Amniotic stem cell (primary cell): ENCODE data around the gene FOXL3.
"Not testable (repeated sequence)": the region's sequence is repeated elsewhere in the genome, so short reads cannot be mapped to it uniquely, and the experiment has no call there.

Source experiments
- DNase-seq: peaks from one replicate; lab custom pipeline; 2025; lab: John Stamatoyannopoulos, UW

FOXL3 gene

DNA sequence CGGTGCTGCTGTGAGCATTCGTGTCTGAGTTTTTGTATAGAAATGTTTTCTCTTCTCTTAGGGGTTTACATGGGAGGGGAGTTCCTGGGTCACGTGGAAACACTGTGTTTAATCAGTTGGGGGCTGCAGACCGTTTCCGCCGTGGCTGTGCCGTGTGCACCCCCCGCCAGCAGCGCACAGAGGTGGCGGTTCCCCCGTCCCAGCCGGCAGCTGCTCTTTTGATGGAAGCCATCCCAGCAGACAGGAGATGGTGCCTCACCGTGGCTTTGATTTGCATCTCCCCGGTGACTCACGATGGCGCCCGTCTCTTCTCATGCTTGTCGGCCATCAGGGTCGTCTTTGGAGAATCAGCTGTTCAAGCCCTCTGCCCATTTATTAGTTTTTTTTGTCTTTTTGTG lies 34.9 kb upstream of the FOXL3 start:
- DNase-seq: no peak

- no peak for DNase-seq
Observed at GRCh38 chr7:255721-256361, 34.1 kb upstream of the FOXL3 start.

GRCh38 chr7:256461-256940 lies 33.5 kb upstream of the FOXL3 start:
- no peak for DNase-seq

- DNase-seq: no peak
Observed at GRCh38 chr7:256981-257646, 32.9 kb upstream of the FOXL3 start.

GRCh38 chr7:257647-257992 lies 32.4 kb upstream of the FOXL3 start:
- DNase-seq: no peak

DNA sequence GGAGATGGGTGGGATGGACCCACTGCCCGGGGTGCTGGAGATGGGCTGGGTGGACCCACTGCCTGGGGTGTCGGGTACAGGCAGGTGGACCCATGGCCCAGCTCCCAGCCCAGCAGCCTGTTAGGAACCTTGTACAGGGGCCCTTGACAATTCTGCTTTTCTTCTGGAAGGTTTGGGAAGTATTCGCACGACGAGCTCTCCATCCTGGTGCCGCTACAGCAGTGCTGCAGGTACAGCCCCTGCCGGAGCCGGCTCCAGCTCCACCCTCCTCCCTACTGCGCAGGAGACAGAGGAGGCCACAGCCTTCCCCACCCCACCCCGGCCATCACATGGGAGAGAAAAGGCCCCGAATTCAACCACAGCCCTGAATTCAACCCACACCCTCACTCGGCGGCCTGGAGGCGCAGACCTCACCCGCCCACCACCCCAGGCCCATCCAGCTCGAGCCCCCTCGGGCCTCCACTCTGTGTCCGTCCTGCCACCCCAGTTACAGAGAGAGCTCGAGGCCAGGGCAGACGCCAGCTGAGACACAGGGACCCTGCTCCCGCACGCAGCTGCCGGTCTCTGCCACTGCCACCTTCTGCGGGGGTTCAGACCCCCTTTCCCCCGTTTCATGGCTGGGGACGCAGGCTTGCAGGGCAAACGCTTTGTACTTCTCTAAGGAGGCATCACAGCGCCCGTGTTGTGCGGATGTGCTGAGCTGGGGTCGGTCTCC lies 31.3 kb upstream of the FOXL3 start:
- DNase-seq: no peak

GRCh38 chr7:259191-259505 lies 30.8 kb upstream of the FOXL3 start:
- DNase-seq: no peak

DNA sequence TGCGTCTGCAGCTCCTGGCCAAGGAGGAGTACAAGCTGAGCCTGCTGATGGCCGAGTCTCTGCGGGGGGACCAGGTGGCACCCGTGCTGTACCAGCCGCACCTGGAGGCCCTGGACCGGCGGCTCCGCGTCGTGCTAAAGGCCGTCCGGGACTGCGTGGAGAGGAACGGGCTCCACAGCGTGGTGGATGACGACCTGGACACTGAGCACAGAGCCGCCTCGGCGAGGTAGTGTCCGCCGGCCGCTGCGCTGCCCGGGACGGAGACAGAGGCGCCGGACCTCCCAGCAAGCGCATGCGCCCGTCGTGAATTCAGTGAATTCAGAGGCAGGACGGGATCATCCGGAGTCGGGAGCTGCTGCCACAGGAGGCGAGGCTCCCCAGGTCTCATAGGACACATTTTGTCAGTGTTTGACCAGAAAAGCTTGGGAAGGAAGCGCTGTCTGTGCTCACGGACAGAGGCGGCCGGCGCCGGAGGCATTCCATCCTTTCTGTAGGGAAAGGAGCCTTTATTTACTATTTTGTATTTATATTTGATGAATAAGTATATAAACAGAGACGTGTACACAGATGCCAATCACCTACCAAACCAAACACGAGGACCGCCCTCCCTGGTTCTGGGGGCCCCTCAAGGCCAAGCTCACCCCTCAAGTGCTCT lies 30.1 kb upstream of the FOXL3 start:
- DNase-seq: no peak

DNA sequence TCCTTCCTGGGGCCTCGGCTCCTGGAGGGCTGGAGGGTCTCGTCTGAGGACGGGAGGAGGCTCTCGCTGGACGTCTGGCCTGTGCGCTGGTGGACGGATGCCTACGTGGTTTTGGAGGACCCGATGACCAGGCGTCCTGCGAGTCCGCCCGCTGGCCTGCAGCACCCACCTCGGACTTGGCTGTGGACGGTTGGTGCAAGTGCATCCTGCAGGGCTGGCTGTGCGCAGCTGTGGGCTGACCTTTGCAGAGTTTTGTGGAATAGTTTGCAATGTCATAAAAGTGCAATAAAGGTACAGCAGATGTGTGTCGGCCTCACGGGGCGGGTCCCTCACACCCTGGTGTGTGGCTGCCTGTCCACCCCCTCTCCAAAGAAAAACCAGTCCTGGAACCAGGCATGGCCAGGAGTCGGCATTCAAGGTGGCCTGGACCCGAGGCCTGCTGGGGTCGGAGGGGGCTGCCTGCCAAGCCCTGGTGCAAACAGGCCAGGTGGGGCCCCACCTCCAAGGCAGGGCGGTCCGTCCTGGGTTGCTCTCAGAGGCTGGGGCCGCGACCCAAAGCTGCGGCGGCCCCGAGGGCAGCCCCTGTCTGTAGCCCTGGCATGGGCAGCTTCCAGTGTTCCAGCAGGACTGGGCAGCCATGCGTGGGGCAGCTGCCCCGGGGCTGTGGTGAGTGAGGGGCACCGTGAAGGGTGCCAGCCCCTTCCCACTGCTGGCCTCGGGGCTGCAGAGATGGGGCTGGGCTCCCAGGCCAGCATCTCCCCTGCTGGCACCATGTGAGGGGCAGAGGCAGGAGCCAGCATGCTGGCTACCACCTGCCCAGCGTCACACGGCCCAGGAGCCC lies 29.3 kb upstream of the FOXL3 start:
- DNase-seq: no peak

GRCh38 chr7:261341-262250 lies 28.4 kb upstream of the FOXL3 start:
- DNase-seq: no peak

- no peak for DNase-seq
Observed at GRCh38 chr7:262251-262572, 27.8 kb upstream of the FOXL3 start.

DNA sequence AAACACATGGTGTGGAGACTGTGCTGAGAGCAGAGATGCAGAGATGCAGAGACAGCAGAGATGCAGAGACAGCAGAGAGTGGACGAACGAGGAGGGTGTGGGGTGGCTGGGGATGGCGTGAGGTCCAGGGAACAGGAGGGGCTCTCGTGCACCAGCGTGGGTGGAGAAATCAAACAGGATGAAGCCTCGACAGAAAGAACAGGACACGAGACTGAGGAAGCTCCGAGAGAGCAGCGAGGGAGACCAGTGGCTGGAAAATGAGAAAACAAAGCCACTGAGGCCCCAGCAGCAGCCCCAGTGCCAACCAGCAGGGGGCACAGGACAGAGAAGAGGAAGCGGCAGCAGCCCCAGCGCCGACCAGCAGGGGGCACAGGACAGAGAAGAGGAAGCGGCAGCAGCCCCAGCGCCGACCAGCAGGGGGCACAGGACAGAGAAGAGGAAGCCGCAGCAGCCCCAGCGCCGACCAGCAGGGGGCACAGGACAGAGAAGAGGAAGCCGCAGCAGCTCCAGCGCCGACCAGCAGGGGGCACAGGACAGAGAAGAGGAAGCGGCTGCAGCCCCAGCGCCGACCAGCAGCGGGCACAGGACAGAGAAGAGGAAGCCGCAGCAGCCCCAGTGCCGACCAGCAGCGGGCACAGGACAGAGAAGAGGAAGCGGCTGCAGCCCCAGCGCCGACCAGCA lies 27.2 kb upstream of the FOXL3 start:
- not testable (repeated sequence) for DNase-seq

GRCh38 chr7:263483-264351 lies 26.3 kb upstream of the FOXL3 start:
- not testable (repeated sequence) for DNase-seq

DNA sequence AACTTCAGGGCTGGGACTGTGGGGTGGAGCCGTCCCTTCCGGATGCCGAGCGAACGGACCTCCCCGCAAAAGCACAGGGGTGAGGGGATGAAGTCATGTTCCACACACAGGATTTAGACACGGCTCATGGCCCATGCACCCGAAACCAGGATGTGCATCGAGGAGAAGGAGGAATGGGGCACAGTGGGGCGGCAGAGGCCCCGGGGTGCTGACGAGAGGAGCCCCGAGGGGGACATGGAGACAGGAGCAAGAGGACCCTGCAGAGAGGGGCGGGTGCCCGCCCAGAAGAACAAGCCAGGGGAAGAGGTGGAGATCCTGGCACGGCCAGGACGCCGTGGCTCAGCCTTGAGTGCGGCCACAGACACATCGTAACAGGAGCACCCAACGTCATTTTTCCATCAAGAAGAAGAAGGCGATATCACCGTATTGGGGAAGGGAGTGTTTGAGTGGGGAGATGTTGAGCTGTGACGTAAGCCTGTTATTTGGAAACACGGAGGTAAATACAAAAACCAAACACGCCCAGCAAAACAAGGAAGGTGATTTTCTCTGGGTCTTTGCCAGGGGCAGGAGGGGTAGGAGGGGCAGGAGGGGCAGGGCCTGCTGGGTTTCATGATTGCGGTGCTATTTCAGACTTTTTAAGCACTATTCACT lies 25.3 kb upstream of the FOXL3 start:
- DNase-seq: no peak

DNA sequence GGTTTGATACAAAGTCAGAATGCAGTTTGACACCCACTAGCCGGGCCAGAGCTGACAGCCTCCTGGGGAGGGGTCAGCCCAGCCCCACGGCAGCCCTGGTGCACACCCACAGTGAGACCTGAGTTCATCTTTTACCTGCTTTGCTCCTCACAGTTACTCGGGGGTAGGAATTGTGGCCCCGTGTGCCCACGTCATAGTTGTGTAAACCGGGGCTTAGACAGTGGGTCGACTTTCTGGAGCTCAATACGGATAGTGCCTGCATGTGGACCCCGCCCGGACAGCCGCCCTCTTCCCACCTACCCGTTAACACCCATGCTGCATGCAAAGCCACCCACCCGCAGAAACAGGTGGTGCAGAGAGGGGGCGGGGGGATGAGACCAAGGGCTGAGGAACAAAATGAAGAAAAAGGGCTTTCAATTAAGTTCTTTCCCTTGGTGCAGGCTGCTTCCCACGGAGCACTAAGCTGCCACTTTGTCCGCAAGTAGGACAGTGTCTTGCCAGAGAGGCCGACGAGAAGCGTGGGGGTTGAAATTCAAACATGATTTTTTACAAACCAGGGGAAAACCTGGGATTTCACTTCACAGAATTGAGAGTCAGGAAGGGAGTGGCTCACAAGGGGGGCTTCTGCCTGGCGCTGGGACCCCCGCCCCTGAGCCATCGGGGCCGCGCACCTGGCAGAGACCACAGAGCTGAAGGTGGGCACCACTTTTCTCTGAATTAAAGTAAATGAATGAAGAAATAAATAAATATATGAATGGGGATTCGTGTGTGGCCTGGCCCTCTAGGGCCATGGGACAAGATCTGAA lies 24.6 kb upstream of the FOXL3 start:
- no peak for DNase-seq

DNA sequence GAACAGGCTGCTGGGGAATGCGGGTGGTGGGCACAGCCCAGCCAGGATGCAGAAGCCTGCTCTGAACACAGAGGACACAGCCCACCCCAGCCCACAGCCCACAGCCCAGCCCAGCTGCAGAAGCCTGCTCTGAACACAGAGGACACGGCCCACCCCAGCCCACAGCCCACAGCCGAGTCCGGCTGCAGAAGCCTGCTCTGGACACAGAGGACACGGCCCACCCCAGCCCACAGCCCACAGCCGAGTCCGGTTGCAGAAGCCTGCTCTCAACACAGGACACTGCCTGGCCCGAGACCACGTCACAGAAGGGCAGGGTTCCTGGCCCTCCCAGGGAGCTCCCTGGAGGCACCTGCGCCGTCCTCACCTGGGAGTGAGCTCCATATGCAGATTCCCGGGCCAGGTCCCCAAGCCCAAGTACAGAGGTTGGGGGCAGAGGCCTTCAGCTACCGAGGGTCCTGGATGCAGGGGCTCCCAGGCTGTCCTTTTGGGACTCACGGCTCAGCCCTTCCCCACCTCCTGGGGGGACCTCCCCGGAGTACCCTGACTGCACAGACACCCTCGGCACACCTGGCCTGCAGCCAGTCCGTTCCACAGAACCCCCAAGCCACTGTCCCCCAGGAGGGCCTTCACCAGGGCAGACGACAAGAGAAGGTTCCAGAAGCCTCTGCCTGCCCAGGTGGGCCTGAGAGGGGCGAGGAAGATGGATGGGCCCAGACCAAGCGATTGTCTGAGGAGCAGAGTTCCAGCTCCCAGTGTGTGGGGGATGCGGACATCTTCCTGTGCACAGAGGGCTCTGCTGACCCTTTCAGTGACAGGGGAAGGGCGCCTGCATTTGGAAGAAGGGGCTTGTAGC lies 23.7 kb upstream of the FOXL3 start:
- no peak for DNase-seq
